Duodenal mucosa (tissue), 2 donors: Measurements from ENCODE around the gene SNORC.
"Not testable (repeated sequence)": the region's sequence is repeated elsewhere in the genome, so short reads cannot be mapped to it uniquely, and the experiment has no call there.

Experiments
- H3K27ac ChIP-seq: one replicate; pipeline ENCODE4 v1.7.0; 2013; ENCODE audit warnings: low read depth, low read length
- H3K27me3 ChIP-seq, 2 donors: one replicate each; pipeline ENCODE4 v1.7.0; 2013; ENCODE audit warnings: low read length in 2 of 2, control low read depth in 1 of 2; ENCODE audit not compliant: insufficient read depth in 2 of 2, control insufficient read depth in 1 of 2
- H3K36me3 ChIP-seq, 2 donors: one replicate each; pipeline ENCODE4 v1.7.0; 2013; ENCODE audit warnings: low read length in 2 of 2, control low read depth in 1 of 2; ENCODE audit not compliant: insufficient read depth in 2 of 2, control insufficient read depth in 1 of 2
- H3K4me1 ChIP-seq, 2 donors: one replicate each; pipeline ENCODE4 v1.7.0; 2013; ENCODE audit warnings: low read length in 2 of 2, control low read depth in 1 of 2; ENCODE audit not compliant: insufficient read depth in 2 of 2, control insufficient read depth in 1 of 2
- H3K4me3 ChIP-seq, 2 donors: one replicate each; pipeline ENCODE4 v1.7.0; 2013; ENCODE audit warnings: low read length in 2 of 2, low read depth in 1 of 2
- H3K9ac ChIP-seq, 2 donors: one replicate each; pipeline ENCODE4 v1.7.0; 2013; ENCODE audit warnings: low read length in 2 of 2, low read depth in 1 of 2
- H3K9me3 ChIP-seq, 2 donors: one replicate each; pipeline ENCODE4 v1.7.0; 2013; ENCODE audit warnings: low read length in 2 of 2, control low read depth in 1 of 2; ENCODE audit not compliant: control insufficient read depth in 1 of 2

SNORC gene

DNA sequence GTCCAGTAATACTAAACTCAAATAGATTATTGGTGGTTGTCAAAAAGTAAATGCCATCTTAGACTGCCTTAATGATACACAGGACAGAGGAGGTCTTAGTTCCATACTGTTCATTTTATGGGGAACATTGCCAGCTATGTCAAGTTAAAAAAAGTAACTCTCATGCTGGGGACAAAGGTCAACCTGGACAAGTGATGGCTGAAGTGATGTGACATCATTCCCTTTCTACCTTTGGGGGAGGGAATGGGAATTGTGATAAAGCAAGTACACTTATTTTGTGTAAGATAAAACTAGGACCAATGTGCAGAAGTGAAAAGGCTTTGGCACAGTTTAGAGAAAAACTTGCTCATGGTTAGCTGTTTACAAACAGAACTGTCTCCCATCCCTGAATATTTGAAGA lies 24.0 kb upstream of the SNORC start:
- no peak overlapping the region for H3K27ac ChIP-seq
- H3K27me3 ChIP-seq, result no peaks in the 10 kb centered on the region
- H3K4me3 ChIP-seq, result no peak overlapping the region
- H3K9me3 ChIP-seq, result no peaks in the 10 kb centered on the region
- peaks cover 0 to 7% of the 10 kb centered on the region in 2 donors for H3K4me1 ChIP-seq
- H3K36me3 ChIP-seq, result peaks cover 56 to 87% of the 10 kb centered on the region in 2 donors
- H3K9ac ChIP-seq, result no peak overlapping the region

DNA sequence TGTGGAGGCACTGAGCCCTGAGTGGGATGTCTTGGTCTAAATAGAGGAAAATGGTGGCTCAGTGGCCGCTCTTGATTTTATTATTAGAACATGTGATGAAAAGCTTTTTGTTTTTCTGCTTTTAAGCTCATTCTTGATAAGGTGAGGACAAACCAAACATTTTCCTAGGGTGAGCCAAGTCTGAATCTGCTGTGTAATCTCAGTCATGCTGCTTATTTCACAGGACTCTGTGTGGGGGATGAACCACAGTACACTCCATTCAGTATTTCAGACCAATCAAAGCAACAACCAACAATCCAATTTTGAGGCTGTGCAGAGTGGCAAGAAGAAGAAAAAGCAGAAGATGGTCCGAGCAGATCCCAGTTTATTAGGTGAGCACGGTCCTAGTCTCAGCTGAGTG lies 20.0 kb upstream of the SNORC start:
- Histone ChIP-seq H3K27me3 (no peaks in the 10 kb centered on the region), H3K36me3 (peaks cover 53 to 68% of the 10 kb centered on the region in 2 donors), H3K4me1 (peaks cover 9 to 13% of the 10 kb centered on the region in 2 donors), H3K9ac (no peak overlapping the region), H3K27ac (no peak overlapping the region), H3K9me3 (no peaks in the 10 kb centered on the region), H3K4me3 (no peak overlapping the region)

DNA sequence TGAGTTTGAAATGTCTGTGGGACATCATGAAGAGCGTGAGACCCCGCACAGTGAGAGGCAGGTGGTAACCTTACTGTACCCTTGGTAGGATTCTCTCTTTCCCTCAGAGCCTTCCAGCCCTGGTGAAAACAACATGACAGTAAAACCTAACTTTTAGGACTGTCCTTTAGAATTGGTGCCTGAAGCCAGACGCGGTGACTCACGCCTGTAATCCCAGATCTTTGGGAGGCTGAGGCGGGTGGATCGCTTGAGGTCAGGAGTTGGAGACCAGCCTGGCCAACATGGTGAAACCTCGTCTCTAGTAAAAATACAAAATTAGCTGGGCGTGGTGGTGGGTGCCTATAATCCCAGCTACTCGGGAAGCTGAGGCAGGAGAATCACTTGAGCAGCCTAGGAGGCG lies 18.0 kb upstream of the SNORC start:
- not testable (repeated sequence) for H3K27ac ChIP-seq, H3K27me3 ChIP-seq, H3K4me3 ChIP-seq, H3K9me3 ChIP-seq, H3K9ac ChIP-seq
- H3K36me3 ChIP-seq, result peaks cover 41 to 65% of the 10 kb centered on the region in 2 donors
- H3K4me1 ChIP-seq, result peaks cover 9 to 14% of the 10 kb centered on the region in 2 donors

DNA sequence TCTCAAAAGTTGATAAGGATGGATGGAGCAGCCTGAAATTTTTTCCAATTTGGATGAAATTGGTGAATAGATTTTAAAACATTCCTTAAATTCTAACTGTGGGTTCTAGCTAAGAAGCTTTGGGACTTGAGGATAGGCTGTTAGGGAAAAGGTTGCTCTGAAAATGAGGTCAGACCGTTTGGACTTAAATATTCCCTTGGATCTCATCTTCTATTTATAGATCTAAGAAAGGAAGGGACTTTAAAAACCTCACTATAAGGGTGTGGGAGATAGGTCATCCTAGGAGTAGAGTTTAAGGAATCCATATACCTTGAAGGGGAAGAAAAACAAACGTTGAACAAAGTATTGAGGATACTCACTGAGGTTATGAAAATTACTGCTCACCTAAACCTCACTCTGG lies 17.4 kb upstream of the SNORC start:
- no peak overlapping the region for H3K9ac ChIP-seq
- no peaks in the 10 kb centered on the region for H3K27me3 ChIP-seq
- peaks cover 12 to 14% of the 10 kb centered on the region in 2 donors for H3K4me1 ChIP-seq
- no peak overlapping the region for H3K4me3 ChIP-seq
- H3K9me3 ChIP-seq, result no peaks in the 10 kb centered on the region
- peaks cover 36 to 65% of the 10 kb centered on the region in 2 donors for H3K36me3 ChIP-seq
- H3K27ac ChIP-seq, result no peak overlapping the region

DNA sequence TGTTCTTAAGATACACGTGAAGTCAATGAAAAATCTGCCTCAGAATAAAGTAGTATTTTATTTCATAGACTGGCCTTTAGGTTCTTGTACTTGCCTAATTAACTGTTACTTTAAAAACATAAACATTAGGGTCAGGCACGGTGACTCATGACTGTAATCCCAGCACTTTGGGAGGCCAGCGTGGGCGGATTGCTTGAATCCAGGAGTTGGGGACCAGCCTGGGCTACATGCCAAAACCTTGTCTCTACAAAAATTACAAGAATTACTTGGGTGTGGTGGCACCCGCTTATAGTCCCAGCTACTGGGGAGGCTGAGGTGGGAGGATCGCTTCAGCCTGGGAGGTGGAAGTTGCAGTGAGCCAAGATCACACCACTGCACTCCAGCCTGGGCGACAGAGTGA lies 16.0 kb upstream of the SNORC start:
- H3K4me3 ChIP-seq, result no peak overlapping the region
- H3K27me3 ChIP-seq, result no peaks in the 10 kb centered on the region
- H3K9me3 ChIP-seq, result no peaks in the 10 kb centered on the region
- no peak overlapping the region for H3K27ac ChIP-seq
- peaks cover 14 to 17% of the 10 kb centered on the region in 2 donors for H3K4me1 ChIP-seq
- H3K36me3 ChIP-seq, result peaks cover 30 to 64% of the 10 kb centered on the region in 2 donors
- H3K9ac ChIP-seq, result no peak overlapping the region

DNA sequence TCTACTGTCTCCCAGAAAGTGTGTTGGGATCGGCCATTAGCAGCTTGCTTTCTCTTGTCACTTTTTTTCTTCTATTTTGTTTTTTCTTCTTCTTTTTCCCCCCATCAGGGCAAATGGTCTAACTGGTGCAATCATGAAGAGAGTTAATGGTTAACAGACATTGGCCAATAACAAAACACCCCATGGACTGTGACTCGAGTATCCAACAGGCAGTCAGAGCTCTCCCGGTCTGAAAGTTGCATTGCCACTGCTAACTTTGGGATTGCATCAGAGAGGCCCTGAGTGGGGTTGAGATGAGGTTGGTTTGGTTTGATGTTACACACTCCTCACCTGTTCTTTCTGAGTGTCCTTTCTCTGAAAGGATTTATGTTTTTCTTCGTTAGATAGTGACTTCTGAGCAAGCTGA lies 12.9 kb upstream of the SNORC start:
- Histone ChIP-seq H3K4me1 (peaks cover 17 to 27% of the 10 kb centered on the region in 2 donors), H3K27ac (no peak overlapping the region), H3K9ac (no peak overlapping the region), H3K4me3 (no peak overlapping the region), H3K27me3 (no peaks in the 10 kb centered on the region), H3K9me3 (no peaks in the 10 kb centered on the region), H3K36me3 (peaks cover 11 to 35% of the 10 kb centered on the region in 2 donors)

DNA sequence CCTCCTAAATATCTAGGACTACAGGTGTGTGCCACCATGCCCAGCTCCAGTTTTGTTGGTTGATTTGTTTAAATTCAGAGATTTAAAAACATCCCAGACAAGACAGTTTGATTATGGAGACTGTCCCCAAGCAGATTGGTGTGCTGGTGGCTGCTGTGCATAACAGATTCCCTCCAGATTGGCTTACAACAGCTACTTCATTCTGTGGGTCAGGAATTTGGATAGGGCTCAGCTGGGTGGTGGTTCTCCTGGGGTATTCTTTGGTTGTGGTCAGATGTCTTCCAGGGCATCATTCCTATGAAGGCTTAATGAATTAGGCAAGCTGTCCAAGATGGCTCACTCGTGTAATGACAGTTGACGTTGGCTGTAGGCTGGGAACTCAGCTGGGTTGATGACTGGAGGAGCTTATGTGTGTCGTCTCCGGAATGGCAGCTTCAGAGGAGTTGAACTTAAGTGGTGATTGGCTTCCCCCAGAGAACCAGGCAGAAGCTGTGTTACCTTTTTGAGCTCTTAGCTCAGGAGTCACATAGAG lies 10.6 kb upstream of the SNORC start:
- peaks cover 10 to 42% of the 10 kb centered on the region in 2 donors for H3K36me3 ChIP-seq
- H3K4me3 ChIP-seq, result no peak overlapping the region
- no peaks in the 10 kb centered on the region for H3K9me3 ChIP-seq
- no peak overlapping the region for H3K27ac ChIP-seq
- H3K27me3 ChIP-seq, result no peaks in the 10 kb centered on the region
- H3K4me1 ChIP-seq, result peaks cover 8 to 20% of the 10 kb centered on the region in 2 donors
- no peak overlapping the region for H3K9ac ChIP-seq

DNA sequence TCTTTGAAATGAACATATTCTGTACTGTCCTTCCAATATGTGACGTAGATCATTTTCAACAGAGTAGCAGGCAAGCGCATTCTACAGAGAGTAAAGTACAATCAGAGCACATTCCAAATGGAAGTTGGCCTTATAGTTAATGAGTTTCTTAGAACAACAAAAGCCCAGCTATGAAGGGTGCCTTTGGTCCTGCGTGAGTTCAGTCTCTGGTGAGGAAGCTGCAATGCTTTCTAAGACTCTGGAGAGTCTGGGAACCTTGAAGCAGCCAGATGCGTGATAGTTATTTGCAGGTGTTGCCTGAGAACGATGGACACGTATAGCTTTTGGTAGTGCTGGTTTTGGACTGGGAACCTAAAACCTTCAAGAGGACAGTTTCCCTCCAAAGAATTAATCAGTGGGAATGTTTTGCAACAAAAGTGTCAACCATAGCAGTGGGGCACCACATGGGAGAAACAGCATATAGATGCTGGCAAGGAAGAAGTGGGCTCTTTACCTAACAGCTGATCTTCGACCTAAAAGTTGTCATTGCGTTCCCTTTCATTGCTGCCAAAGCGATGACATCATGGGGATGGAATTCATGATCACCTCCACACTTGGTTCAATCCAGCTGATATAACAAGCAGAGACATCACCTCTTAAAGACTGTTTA lies 9.3 kb upstream of the SNORC start:
- H3K27ac ChIP-seq, result no peak overlapping the region
- H3K9ac ChIP-seq, result no peak overlapping the region
- no peaks in the 10 kb centered on the region for H3K9me3 ChIP-seq
- peaks cover 10 to 35% of the 10 kb centered on the region in 2 donors for H3K36me3 ChIP-seq
- H3K4me1 ChIP-seq, result peaks cover 8 to 20% of the 10 kb centered on the region in 2 donors
- H3K4me3 ChIP-seq, result no peak overlapping the region
- no peaks in the 10 kb centered on the region for H3K27me3 ChIP-seq

DNA sequence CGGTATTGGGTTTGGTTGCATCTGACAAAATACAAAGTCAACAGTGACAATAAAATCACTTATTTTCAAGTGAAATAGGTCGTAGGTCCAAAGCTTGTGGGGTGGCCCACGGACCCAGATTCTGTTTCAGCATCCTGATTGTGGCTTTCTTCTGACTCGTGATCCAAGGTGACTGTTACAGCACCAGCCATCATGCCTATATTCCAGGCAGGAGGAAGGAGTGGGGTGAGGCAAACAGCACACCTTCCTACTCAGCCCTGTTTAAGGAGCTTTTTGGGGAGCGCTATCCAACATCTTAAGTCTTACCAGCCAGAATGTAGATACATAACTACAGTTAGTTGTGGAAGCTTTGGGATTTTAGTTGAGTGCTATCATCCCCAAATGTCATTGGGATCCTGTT lies 8.7 kb upstream of the SNORC start:
- Histone ChIP-seq H3K27ac (no peak overlapping the region), H3K4me1 (peaks cover 8 to 20% of the 10 kb centered on the region in 2 donors), H3K36me3 (peaks cover 10 to 32% of the 10 kb centered on the region in 2 donors), H3K9ac (no peak overlapping the region), H3K4me3 (no peak overlapping the region), H3K27me3 (no peaks in the 10 kb centered on the region), H3K9me3 (no peaks in the 10 kb centered on the region)

DNA sequence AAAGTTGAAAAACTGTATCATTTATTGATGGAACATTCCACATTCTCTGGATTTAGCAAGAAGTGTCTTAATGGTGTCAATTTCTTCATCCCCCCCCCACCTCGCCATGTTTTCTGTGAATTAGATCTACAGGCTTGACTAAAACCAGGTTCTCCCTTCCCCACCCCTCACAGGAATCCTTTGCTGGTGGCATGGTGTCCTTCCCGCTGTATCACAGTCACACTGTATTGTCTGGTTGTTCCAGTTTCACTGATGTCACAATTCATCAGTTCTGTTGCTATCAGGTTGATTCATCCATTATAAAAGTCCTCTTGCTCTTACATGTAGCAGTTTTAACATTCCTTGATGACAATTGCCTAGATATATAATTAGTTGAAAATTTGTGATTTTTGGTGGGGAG lies 6.1 kb upstream of the SNORC start:
- Histone ChIP-seq H3K9me3 (no peaks in the 10 kb centered on the region), H3K36me3 (peaks cover 3 to 8% of the 10 kb centered on the region in 2 donors), H3K4me3 (no peak overlapping the region), H3K9ac (no peak overlapping the region), H3K27me3 (no peaks in the 10 kb centered on the region), H3K27ac (no peak overlapping the region), H3K4me1 (peaks cover 3 to 12% of the 10 kb centered on the region in 2 donors)
